ENCODE data around the gene USP24. TPM values are rescaled to one million over a fixed set of nuclear protein-coding genes. Genes with fewer than 3 reads are reported as not detected.

Gene USP24
- total and polyA plus RNA-seq, 2 donors (not counting 3 experiments of a cell fraction or from before 2014, with no cell fraction given), result 8.2 to 30.0 TPM

GRCh38 chr1:55047611-55048010 lies 167.6 kb downstream of the USP24 start:
- H3K36me3 ChIP-seq (ENCODE audit: control insufficient read depth in 2 of 2, extremely low read depth in 1 of 2, insufficient read depth in 2 of 2, low read length in 2 of 2), result no peaks in the 10 kb centered on the region
- peaks cover 2 to 3% of the 10 kb centered on the region in 2 experiments for H3K27me3 ChIP-seq (ENCODE audit: control insufficient read depth in 2 of 2, insufficient read depth in 2 of 2, low read length in 2 of 2)
- no peaks in the 10 kb centered on the region for H3K79me2 ChIP-seq (ENCODE audit: control insufficient read depth, insufficient read depth, low read length)
- ChIA-PET CTCF (interaction anchor here (1.7 kb wide), 1 partner anchor 26 kb away, joined by 5 read pairs; no protein-coding TSS in a partner anchor), POLR2A (no interaction called here)
- H3K9ac ChIP-seq (replicated peaks; ENCODE audit: extremely low read depth, insufficient read depth, low read length), result no peak overlapping the region
- no peaks in the 10 kb centered on the region for H3K9me3 ChIP-seq (replicated peaks; ENCODE audit: control insufficient read depth, insufficient read depth, low read length)
- no peak overlapping the region for H3K4me2 ChIP-seq (ENCODE audit: insufficient read depth, low read length)
- FAIRE-seq (no peak), DNase-seq (ENCODE audit: low read depth, low spot score) (no peak)
- H4K20me1 ChIP-seq (replicated peaks; ENCODE audit: control insufficient read depth, extremely low read depth, insufficient read depth, low read length), result no peaks in the 10 kb centered on the region
- H3K4me1 ChIP-seq (ENCODE audit: control insufficient read depth, extremely low read depth, insufficient read depth, low read length), result no peaks in the 10 kb centered on the region
- no peaks in the 10 kb centered on the region for H3K9me1 ChIP-seq (replicated peaks; ENCODE audit: control insufficient read depth, extremely low read depth, insufficient read depth, low read length)
- intact Hi-C loops (cut with micrococcal nuclease), result no loop called here
- H3K27ac ChIP-seq (ENCODE audit: insufficient read depth, low read depth, low read length), result no peak overlapping the region
- no peak overlapping the region for H2AFZ ChIP-seq (ENCODE audit: low read depth, low read length)
- dilution Hi-C loops (cut with MboI; ENCODE audit: extremely low pct_ligation_motif_present, low sequenced_read_pairs), result no loop called here
- H3K4me3 ChIP-seq (replicated peaks in 1 of 3; ENCODE audit: insufficient read depth in 1 of 3, low read depth in 1 of 3, low read length in 3 of 3), result no peak overlapping the region
- TF ChIP-seq GATA2 (IDR thresholded peaks at IDR 0.05; ENCODE audit: insufficient read depth, insufficient read length, low read depth, low read length) (no peak), FOS (IDR thresholded peaks at IDR 0.05; ENCODE audit: borderline replicate concordance, insufficient read depth, low read length) (no peak), EZH2 (IDR thresholded peaks at IDR 0.05; ENCODE audit: borderline replicate concordance, low read depth, low read length, severe bottlenecking) (no peak), MAX (IDR thresholded peaks at IDR 0.05; ENCODE audit: insufficient read depth, insufficient read length) (no peak), POLR2AphosphoS5 (IDR thresholded peaks at IDR 0.05; ENCODE audit: insufficient read depth, low read depth, low read length) (no peak), CTCF (IDR thresholded peaks at IDR 0.05; ENCODE audit: extremely low read depth in 1 of 2, insufficient read depth in 1 of 2, low read depth in 1 of 2, low read length in 2 of 2) (no peak), POLR2A (IDR thresholded peaks at IDR 0.05; ENCODE audit: low read depth, low read length) (no peak), JUN (IDR thresholded peaks at IDR 0.05; ENCODE audit: borderline replicate concordance, insufficient read depth, insufficient read length, low read depth) (no peak), MYC (IDR thresholded peaks at IDR 0.05; ENCODE audit: low read depth, low read length) (no peak)
- BruUV-seq (replicated peaks), result no TSS peak

Measured in endothelial cell of umbilical vein (primary cell).